Fibroblast of lung (primary cell): ENCODE data around the gene SMARCA2. TPM values are rescaled to one million over a fixed set of nuclear protein-coding genes. Genes with fewer than 3 reads are reported as not detected.

Experiments
- DNase-seq, 2 donors: peaks; one replicate each; pipeline versions ENCODE4 v3.0.0 to v3.0.0-alpha.2; 2010; ENCODE audit warnings: low read depth in 2 of 2
- H2AFZ ChIP-seq: 2 replicates; pipeline ENCODE4 v1.5.1; 2012; ENCODE audit warnings: low read length, control low read depth, inconsistent platforms
- H3K27ac ChIP-seq: 2 replicates; pipeline ENCODE4 v1.5.1; 2011; ENCODE audit warnings: low read length, control low read depth; ENCODE audit not compliant: insufficient read depth
- H3K27me3 ChIP-seq: 2 replicates; pipeline ENCODE4 v1.5.1; 2011; ENCODE audit warnings: mild to moderate bottlenecking, low read length; ENCODE audit not compliant: control insufficient read depth, insufficient read depth
- H3K36me3 ChIP-seq: 2 replicates; pipeline ENCODE4 v1.5.1; 2011; ENCODE audit warnings: low read length; ENCODE audit not compliant: control insufficient read depth, insufficient read depth
- H3K4me1 ChIP-seq: 2 replicates; pipeline ENCODE4 v1.5.1; 2011; ENCODE audit warnings: low read length; ENCODE audit not compliant: control insufficient read depth, insufficient read depth; ENCODE audit errors: extremely low read depth
- H3K4me2 ChIP-seq: 2 replicates; pipeline ENCODE4 v1.5.1; 2011; ENCODE audit warnings: low read length, control low read depth; ENCODE audit not compliant: insufficient read depth; ENCODE audit errors: extremely low read depth
- H3K4me3 ChIP-seq, 4 experiments: fragments of 200-600 bp in 1 of 4; sonication (generic) in 1 of 4; replicated peaks in 1 of 4; 2 replicates each; pipeline ENCODE4 v1.5.1; 2011 to 2016; ENCODE audit warnings: low read length in 4 of 4, low read depth in 3 of 4, mild to moderate bottlenecking in 3 of 4, control low read depth in 2 of 4, inconsistent platforms in 1 of 4, mixed read lengths in 1 of 4; ENCODE audit not compliant: insufficient read depth in 1 of 4; ENCODE audit errors: control extremely low read depth in 1 of 4
- H3K79me2 ChIP-seq: 2 replicates; pipeline ENCODE4 v1.5.1; 2012; ENCODE audit warnings: mild to moderate bottlenecking, low read length, inconsistent platforms; ENCODE audit not compliant: control insufficient read depth, insufficient read depth
- H3K9ac ChIP-seq: 2 replicates; pipeline ENCODE4 v1.5.1; 2011; ENCODE audit warnings: mild to moderate bottlenecking, low read length, control low read depth; ENCODE audit not compliant: insufficient read depth
- H3K9me3 ChIP-seq: 2 replicates; pipeline ENCODE4 v1.5.1; 2012; ENCODE audit warnings: low read depth, low read length; ENCODE audit not compliant: control insufficient read depth, insufficient read depth
- H4K20me1 ChIP-seq: 2 replicates; pipeline ENCODE4 v1.5.1; 2011; ENCODE audit warnings: low read length; ENCODE audit not compliant: control insufficient read depth, insufficient read depth; ENCODE audit errors: extremely low read depth
- CTCF ChIP-seq, 2 donors: IDR thresholded peaks in 1 of 2; conservative IDR thresholded peaks in 1 of 2; 1 replicate in 1 of 2; 2 replicates in 1 of 2; pipeline ENCODE4 v1.5.1; 2011 to 2012; ENCODE audit warnings: low read length in 2 of 2, control low read depth in 1 of 2, inconsistent platforms in 1 of 2, low read depth in 1 of 2, mild to moderate bottlenecking in 1 of 2
- EZH2 ChIP-seq: IDR thresholded peaks from 2 replicates; pipeline ENCODE4 v1.5.1; 2012; ENCODE audit warnings: low read length, control low read depth, mild to moderate bottlenecking; ENCODE audit errors: missing control alignments
- polyA plus RNA-seq, 2 donors: library from polyadenylated mRNA; depleted of rRNA in 1 of 2; stranded (reverse) in 1 of 2; unstranded in 1 of 2; fragments of >200 nt; gene quantifications; 2 replicates each; pipeline ENCODE4 v1.2.1, GENCODE V29; 2011 to 2012; ENCODE audit warnings: missing spikeins in 1 of 2
- total RNA-seq: library from RNA; depleted of rRNA; stranded (reverse); fragments of >200 nt; gene quantifications from 2 replicates; pipeline ENCODE4 v1.2.1, GENCODE V29; 2014

SMARCA2 gene
- total and polyA plus RNA-seq, 2 donors (not counting 1 experiment from before 2014, with no cell fraction given), result 36.8 to 62.3 TPM

- DNase-seq, result no peak
- no peak overlapping the region for H3K27ac ChIP-seq
- H3K9me3 ChIP-seq, result no peaks in the 10 kb centered on the region
- no peak for TF ChIP-seq CTCF (conservative IDR thresholded peaks at IDR 0.05 in 1 of 2, IDR thresholded peaks at IDR 0.05 in 1 of 2; ENCODE audit: low read depth in 1 of 2, low read length in 2 of 2)
- no peak overlapping the region for H3K9ac ChIP-seq
- H4K20me1 ChIP-seq, result no peaks in the 10 kb centered on the region
- no peaks in the 10 kb centered on the region for H3K36me3 ChIP-seq
- H3K27me3 ChIP-seq, result no peaks in the 10 kb centered on the region
- no peak overlapping the region for H3K4me3 ChIP-seq
- no peaks in the 10 kb centered on the region for H3K4me1 ChIP-seq
- H3K4me2 ChIP-seq, result no peak overlapping the region
- H2AFZ ChIP-seq, result no peak overlapping the region
- no peaks in the 10 kb centered on the region for H3K79me2 ChIP-seq
Measured at GRCh38 chr9:2140600-2141223, 125.6 kb downstream of the SMARCA2 start.

- H3K27me3 ChIP-seq, result no peaks in the 10 kb centered on the region
- no peaks in the 10 kb centered on the region for H3K79me2 ChIP-seq
- no peaks in the 10 kb centered on the region for H3K36me3 ChIP-seq
- no peak overlapping the region for H3K27ac ChIP-seq
- H3K9me3 ChIP-seq, result no peaks in the 10 kb centered on the region
- H4K20me1 ChIP-seq, result no peaks in the 10 kb centered on the region
- TF ChIP-seq CTCF (conservative IDR thresholded peaks at IDR 0.05 in 1 of 2, IDR thresholded peaks at IDR 0.05 in 1 of 2; ENCODE audit: low read depth in 1 of 2, low read length in 2 of 2) (no peak), EZH2 (no peak)
- no peak overlapping the region for H3K4me2 ChIP-seq
- no peak for DNase-seq
- no peaks in the 10 kb centered on the region for H3K4me1 ChIP-seq
- H3K4me3 ChIP-seq, result no peak overlapping the region
- H2AFZ ChIP-seq, result no peak overlapping the region
- H3K9ac ChIP-seq, result no peak overlapping the region
Measured at GRCh38 chr9:2142212-2142611, 127.1 kb downstream of the SMARCA2 start.

GRCh38 chr9:2144619-2145018 lies 129.5 kb downstream of the SMARCA2 start:
- Histone ChIP-seq H3K79me2 (no peaks in the 10 kb centered on the region), H3K27me3 (no peaks in the 10 kb centered on the region), H3K9ac (no peak overlapping the region), H3K27ac (no peak overlapping the region), H4K20me1 (no peaks in the 10 kb centered on the region), H2AFZ (no peak overlapping the region), H3K4me3 (no peak overlapping the region), H3K4me1 (no peaks in the 10 kb centered on the region), H3K36me3 (no peaks in the 10 kb centered on the region), H3K9me3 (no peaks in the 10 kb centered on the region), H3K4me2 (no peak overlapping the region)
- no peak for TF ChIP-seq EZH2
- TF ChIP-seq CTCF (conservative IDR thresholded peaks at IDR 0.05 in 1 of 2, IDR thresholded peaks at IDR 0.05 in 1 of 2; ENCODE audit: low read depth in 1 of 2, low read length in 2 of 2), result no peak
- DNase-seq, result no peak
